Right lobe of liver (tissue), 6 donors: ENCODE results near the gene PDK2. TPM values are rescaled to one million over a fixed set of nuclear protein-coding genes. Genes with fewer than 3 reads are reported as not detected.

ENCODE experiments used
- ATAC-seq, 4 donors: fragments of 200-7000 bp; cut with Tn5 transposase; one replicate each; pipeline ENCODE4 v1.9.1; 2020; ENCODE audit warnings: mild to moderate bottlenecking in 4 of 4, moderate library complexity in 4 of 4
- DNase-seq, 3 donors: peaks; one replicate each; pipeline ENCODE4 v3.0.0-alpha.2; 2020
- H3K27ac ChIP-seq, 3 donors: fragments of 200-600 bp; one replicate each; pipeline ENCODE4 v1.8.0; 2022
- H3K27me3 ChIP-seq, 2 donors: fragments of 200-600 bp; one replicate each; pipeline ENCODE4 v1.8.0; 2022
- H3K36me3 ChIP-seq, 4 donors: fragments of 200-600 bp; sonication (generic) in 1 of 4; one replicate each; pipeline versions ENCODE4 v1.5.1 to v1.8.0; 2017 to 2022; ENCODE audit warnings: control low read depth in 1 of 4
- H3K4me1 ChIP-seq, 4 donors: fragments of 200-600 bp; sonication (generic) in 1 of 4; one replicate each; pipeline versions ENCODE4 v1.5.1 to v1.8.0; 2017 to 2022; ENCODE audit warnings: control low read depth in 1 of 4
- H3K4me3 ChIP-seq, 3 donors: fragments of 200-600 bp; one replicate each; pipeline ENCODE4 v1.8.0; 2022
- H3K9me3 ChIP-seq, 4 donors: fragments of 200-600 bp; sonication (generic) in 1 of 4; one replicate each; pipeline versions ENCODE4 v1.5.1 to v1.8.0; 2017 to 2022; ENCODE audit warnings: control low read depth in 1 of 4
- POLR2A ChIP-seq: fragments of 450-650 bp; IDR thresholded peaks from one replicate; pipeline ENCODE4 v1.6.1; 2017; ENCODE audit warnings: antibody characterized with exemption, mild to moderate bottlenecking
- WGBS: methylation state at CpG from one replicate; pipeline ENCODE4 v1.1.6; 2018; ENCODE audit warnings: low coverage, low lambda C conversion rate; ENCODE audit not compliant: insufficient coverage; ENCODE audit errors: missing lambda C conversion rate; 5-methylcytosine and 5-hydroxymethylcytosine counted together
- intact Hi-C, 2 donors: fragments of 100-400 bp; cut with DNase I; formaldehyde crosslinking; loops; one replicate each; pipeline versions ENCODE4 v1.11.2 to v1.14.1; 2022
- total RNA-seq, 6 experiments: library from RNA; depleted of rRNA in 2 of 6; stranded (reverse); fragments of >200 nt in 2 of 6; fragmentation: NEBNext Ultra II Directional in 3 of 6; extraction: Animal tissue kit (Norgen Biotek cat#: 25700) in 3 of 6; gene quantifications; one replicate each; pipeline versions ENCODE4 v1.1.0 to v1.2.4, GENCODE V29; 2016 to 2023
- TF ChIP-seq, protein P1 (sequence below), 4 donors: fragments of 200-600 bp in 3 of 4; fragments of 450-650 bp in 1 of 4; IDR thresholded peaks; one replicate each; pipeline versions ENCODE4 v1.5.1 to v1.8.0; 2016 to 2022; ENCODE audit warnings: antibody characterized with exemption in 4 of 4, mild to moderate bottlenecking in 2 of 4
- donor health status: DM: no; HTN: yes; CAD: no.
- donor health status: DM: no; HTN: no; CAD: no.
- donor health status: DM: no; HTN: no; CAD: no.
- donor health status: DM: no; HTN: yes; CAD: no.
- donor health status: DM: no; HTN: yes; CAD: no.

PDK2 gene
- total RNA-seq, 6 experiments from 2014 or later, result 25.0 to 58.0 (median 44.8) TPM

DNA sequence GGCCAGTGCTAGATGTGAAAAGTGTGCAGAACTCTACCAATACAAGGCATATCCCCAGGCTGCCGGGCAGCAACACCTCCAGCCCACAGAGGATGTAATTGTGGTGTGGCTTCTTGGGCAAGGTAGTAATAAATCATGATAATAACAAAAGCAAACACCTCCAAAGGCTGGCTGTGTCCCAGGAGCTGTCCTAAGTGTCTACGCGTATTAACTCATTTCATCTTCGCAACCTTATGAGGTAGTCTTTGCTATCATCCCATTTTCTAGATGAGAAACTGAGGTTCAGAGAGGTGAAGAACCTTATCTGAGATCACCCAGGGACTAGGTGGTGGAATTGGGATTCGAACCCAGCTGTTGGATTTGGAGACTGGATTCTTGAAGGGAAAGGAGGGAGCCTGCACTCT, 5.3 kb downstream of the PDK2 start:
- WGBS, result 74% methylated on average over 4 of the region's 5 CpGs
- H3K9me3 ChIP-seq, result no peaks in the 10 kb centered on the region
- H3K4me1 ChIP-seq, result peaks cover 0 to 61% (median 17%) of the 10 kb centered on the region in 4 donors
- intact Hi-C loops, result no loop called here
- no peak for ATAC-seq
- TF ChIP-seq POLR2A, result no peak
- TF ChIP-seq, protein P1, sequence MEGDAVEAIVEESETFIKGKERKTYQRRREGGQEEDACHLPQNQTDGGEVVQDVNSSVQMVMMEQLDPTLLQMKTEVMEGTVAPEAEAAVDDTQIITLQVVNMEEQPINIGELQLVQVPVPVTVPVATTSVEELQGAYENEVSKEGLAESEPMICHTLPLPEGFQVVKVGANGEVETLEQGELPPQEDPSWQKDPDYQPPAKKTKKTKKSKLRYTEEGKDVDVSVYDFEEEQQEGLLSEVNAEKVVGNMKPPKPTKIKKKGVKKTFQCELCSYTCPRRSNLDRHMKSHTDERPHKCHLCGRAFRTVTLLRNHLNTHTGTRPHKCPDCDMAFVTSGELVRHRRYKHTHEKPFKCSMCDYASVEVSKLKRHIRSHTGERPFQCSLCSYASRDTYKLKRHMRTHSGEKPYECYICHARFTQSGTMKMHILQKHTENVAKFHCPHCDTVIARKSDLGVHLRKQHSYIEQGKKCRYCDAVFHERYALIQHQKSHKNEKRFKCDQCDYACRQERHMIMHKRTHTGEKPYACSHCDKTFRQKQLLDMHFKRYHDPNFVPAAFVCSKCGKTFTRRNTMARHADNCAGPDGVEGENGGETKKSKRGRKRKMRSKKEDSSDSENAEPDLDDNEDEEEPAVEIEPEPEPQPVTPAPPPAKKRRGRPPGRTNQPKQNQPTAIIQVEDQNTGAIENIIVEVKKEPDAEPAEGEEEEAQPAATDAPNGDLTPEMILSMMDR (IDR thresholded peaks at IDR 0.05), result no peak
- H3K36me3 ChIP-seq, result peaks cover 0 to 11% (median 6%) of the 10 kb centered on the region in 4 donors
- peak overlapping the region in 2 of 3 donors; percentile 92 to 93 for H3K27ac ChIP-seq
- H3K27me3 ChIP-seq, result no peaks in the 10 kb centered on the region
- no peak for DNase-seq
- no peak overlapping the region for H3K4me3 ChIP-seq

DNA sequence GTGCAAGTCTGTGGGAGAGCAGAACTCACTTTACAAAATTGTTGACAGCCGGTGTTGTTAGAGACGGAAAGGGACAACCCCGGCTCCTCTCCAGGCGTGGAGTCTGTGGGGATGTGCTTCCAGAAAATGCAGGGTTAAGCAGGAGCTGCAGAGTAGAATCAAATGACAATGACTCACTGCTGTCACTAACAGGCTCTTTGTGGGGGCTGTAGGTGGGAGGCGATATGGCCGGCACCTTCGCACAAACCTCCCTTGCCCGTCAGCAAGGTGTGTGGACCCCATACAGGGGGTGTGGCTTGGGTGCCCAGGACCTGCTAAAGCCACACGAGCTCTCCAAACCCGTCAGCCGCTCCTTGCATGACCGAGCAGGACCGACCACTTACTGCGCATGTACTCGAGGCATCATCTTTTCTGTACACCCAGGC, 5.8 kb downstream of the PDK2 start:
- Histone ChIP-seq H3K4me1 (peaks cover 0 to 58% (median 17%) of the 10 kb centered on the region in 4 donors), H3K27ac (peak overlapping the region in 2 of 3 donors; percentile 92 to 93), H3K27me3 (no peaks in the 10 kb centered on the region), H3K4me3 (peak overlapping the region in 2 of 3 donors; percentile 0 to 38), H3K36me3 (peaks cover 0 to 14% (median 7%) of the 10 kb centered on the region in 4 donors), H3K9me3 (no peaks in the 10 kb centered on the region)
- no peak for DNase-seq
- WGBS, result 22% methylated on average over 6 of the region's 15 CpGs
- intact Hi-C loops, result no loop called here
- peak; percentile 7 to 37 (median 14) for ATAC-seq
- TF ChIP-seq, protein P1 (IDR thresholded peaks at IDR 0.05), result no peak
- no peak for TF ChIP-seq POLR2A

DNA sequence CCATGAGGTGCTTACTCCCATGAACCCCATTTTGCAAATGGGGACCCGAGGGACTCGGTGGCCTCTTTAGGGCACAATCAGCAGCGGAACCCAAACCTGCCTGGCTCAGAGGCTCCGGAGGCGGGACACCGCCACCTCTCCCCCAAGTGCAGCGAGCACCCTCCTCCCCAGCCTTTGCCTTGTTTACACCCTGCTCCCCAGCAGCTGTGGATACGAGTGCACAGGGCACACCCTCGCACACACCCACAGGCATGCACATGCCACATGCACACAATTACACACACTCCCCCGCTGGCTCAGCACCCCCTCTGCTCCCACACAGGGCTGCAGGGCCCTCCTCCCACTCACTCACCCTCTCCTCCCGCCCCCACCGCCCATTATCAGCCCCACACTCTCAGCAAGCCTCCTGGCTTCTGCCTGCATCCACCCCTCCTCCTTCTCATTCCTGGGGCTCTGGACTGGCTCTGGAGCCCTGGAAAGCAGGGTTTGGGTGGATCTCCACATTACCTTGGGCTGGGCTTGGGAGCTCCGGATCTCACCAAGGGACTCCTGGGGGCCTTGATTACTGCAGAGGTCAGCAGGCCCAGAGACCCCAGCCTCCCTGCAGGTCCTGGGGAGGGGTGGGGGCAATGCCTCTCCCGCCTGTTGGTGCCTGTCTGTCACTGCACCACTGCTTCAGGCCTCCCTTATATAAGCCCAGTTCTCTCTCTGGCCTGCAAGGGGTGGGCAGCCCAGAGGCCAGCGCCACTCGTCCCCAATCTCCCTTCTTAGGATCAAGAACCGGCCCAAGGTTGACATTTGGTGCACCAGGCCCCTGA, 6.4 kb downstream of the PDK2 start:
- Histone ChIP-seq H3K36me3 (peaks cover 0 to 20% (median 7%) of the 10 kb centered on the region in 4 donors), H3K27ac (peak overlapping the region; percentile 70 to 93 (median 92)), H3K27me3 (no peaks in the 10 kb centered on the region), H3K9me3 (no peaks in the 10 kb centered on the region), H3K4me1 (peaks cover 0 to 53% (median 17%) of the 10 kb centered on the region in 4 donors), H3K4me3 (peak overlapping the region in 2 of 3 donors; percentile 0 to 38)
- intact Hi-C loops, result no loop called here
- 42% methylated on average over 7 of the region's 17 CpGs for WGBS
- TF ChIP-seq, protein P1 (IDR thresholded peaks at IDR 0.05), result no peak
- TF ChIP-seq POLR2A, result no peak
- peak; percentile 54 to 81 (median 72) for ATAC-seq
- DNase-seq, result peak; percentile 49 to 88 (median 87)

DNA sequence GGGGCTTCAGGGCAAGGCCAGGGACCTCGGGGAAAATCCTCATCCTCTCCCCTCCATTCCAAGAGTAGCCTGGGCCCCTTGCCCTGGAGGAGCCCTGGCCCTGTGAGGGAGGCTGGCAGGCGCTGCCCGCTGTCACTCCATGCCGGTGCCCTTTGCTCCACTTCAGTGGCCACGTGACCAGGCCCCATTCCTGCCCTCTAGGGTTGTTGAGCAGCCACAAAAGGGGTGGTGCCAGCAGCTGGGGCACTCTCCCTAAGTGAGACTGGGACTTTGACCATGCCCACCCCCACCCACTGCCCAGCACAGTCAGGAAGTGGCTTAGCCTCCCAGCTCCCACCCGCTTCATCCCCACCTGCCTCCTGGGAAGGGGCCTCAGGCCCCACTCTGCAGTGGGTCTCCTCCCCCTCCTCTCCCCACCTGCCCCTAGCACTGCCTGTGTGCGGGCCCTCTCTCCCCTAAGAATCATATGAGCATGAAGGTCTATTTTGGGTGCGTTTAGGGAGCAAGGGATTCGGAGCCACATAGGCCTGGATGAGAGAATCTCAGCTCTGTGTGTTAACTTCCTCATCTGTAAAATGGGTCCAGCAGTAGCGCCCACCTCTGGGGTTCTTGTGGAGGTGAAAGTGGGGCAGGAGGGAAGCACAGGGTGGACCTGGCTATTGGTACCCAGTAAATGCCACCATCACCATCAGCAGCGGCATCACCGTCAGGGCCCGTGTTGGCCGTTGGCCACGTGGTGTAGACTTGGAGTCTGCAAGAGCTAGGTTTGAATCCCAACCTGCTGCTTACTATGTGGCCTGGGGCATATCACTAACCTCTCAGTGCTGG, 7.2 kb downstream of the PDK2 start:
- Histone ChIP-seq H3K9me3 (no peaks in the 10 kb centered on the region), H3K4me3 (peak overlapping the region in 2 of 3 donors; percentile 27 to 38), H3K27me3 (no peaks in the 10 kb centered on the region), H3K36me3 (peaks cover 0 to 26% (median 7%) of the 10 kb centered on the region in 4 donors), H3K4me1 (peaks cover 0 to 45% (median 15%) of the 10 kb centered on the region in 4 donors), H3K27ac (peak overlapping the region; percentile 70 to 93 (median 92))
- ATAC-seq (peak; percentile 84 to 91 (median 89)), DNase-seq (peak; percentile 93 to 98 (median 98))
- WGBS, result 48% methylated on average over 8 of the region's 15 CpGs
- peak; percentile 54 for TF ChIP-seq POLR2A
- TF ChIP-seq, protein P1 (IDR thresholded peaks at IDR 0.05), result no peak
- intact Hi-C loops, result no loop called here
